Small intestine (tissue), 7 donors: Measurements from ENCODE around the gene BLTP1. TPM values are rescaled to one million over a fixed set of nuclear protein-coding genes. Genes with fewer than 3 reads are reported as not detected.

Experiments
- DNase-seq, 2 donors: peaks; one replicate each; pipeline versions ENCODE4 v3.0.0 to v3.0.0-alpha.2; 2013
- FAIRE-seq: peaks from 2 replicates; lab custom pipeline; 2012; peaks lifted over from hg19 to GRCh38; lab: Jason Lieb, UNC
- H3K27ac ChIP-seq, 3 donors: one replicate each; pipeline ENCODE4 v1.5.1; 2013; ENCODE audit warnings: low read length in 2 of 3, mild to moderate bottlenecking in 2 of 3, control low read depth in 1 of 3, inconsistent platforms in 1 of 3, low read depth in 1 of 3, moderate library complexity in 1 of 3
- H3K27me3 ChIP-seq, 3 donors: one replicate each; pipeline ENCODE4 v1.6.1; 2013; ENCODE audit warnings: low read length in 3 of 3, inconsistent platforms in 1 of 3; ENCODE audit not compliant: control insufficient read depth in 3 of 3, insufficient read depth in 3 of 3
- H3K36me3 ChIP-seq, 3 donors: one replicate each; pipeline ENCODE4 v1.6.1; 2013; ENCODE audit warnings: low read length in 3 of 3, inconsistent platforms in 1 of 3, low read depth in 1 of 3, mild to moderate bottlenecking in 1 of 3, moderate library complexity in 1 of 3; ENCODE audit not compliant: control insufficient read depth in 3 of 3, insufficient read depth in 2 of 3
- H3K4me1 ChIP-seq, 3 donors: one replicate each; pipeline ENCODE4 v1.6.1; 2013; ENCODE audit warnings: low read length in 2 of 3, inconsistent platforms in 1 of 3, low read depth in 1 of 3, mild to moderate bottlenecking in 1 of 3, moderate library complexity in 1 of 3; ENCODE audit not compliant: control insufficient read depth in 3 of 3, insufficient read depth in 2 of 3
- H3K4me3 ChIP-seq, 3 donors: one replicate each; pipeline ENCODE4 v1.5.1; 2013; ENCODE audit warnings: low read length in 3 of 3, control low read depth in 1 of 3, inconsistent platforms in 1 of 3, low read depth in 1 of 3, mild to moderate bottlenecking in 1 of 3, moderate library complexity in 1 of 3
- H3K9me3 ChIP-seq, 2 donors: one replicate each; pipeline ENCODE4 v1.6.1; 2013; ENCODE audit warnings: low read depth in 1 of 2, low read length in 1 of 2; ENCODE audit not compliant: control insufficient read depth in 2 of 2, insufficient read depth in 1 of 2
- WGBS, 3 donors: extraction: QIAGEN DNeasy Blood & Tissue Kit; methylation state at CpG; one replicate each; pipeline ENCODE4 v1.1.7; 2013; 5-methylcytosine and 5-hydroxymethylcytosine counted together
- polyA plus RNA-seq, 4 donors: library from polyadenylated mRNA; stranded (reverse) in 3 of 4; unstranded in 1 of 4; fragments of 200-250 nt in 3 of 4; fragments of 120-200 nt in 1 of 4; gene quantifications; one replicate each; pipeline versions ENCODE4 v1.2.1 to v1.2.3, GENCODE V29; 2013
- donor health status: healthy with polysubstance abuse.
- donor health status: control.
- donor health status: control.
- donor health status: Bipolar disorder and iron deficiency.
- donor health status: healthy.

BLTP1 gene
- polyA plus RNA-seq, 4 donors, result 18.0 to 63.2 (median 23.0) TPM

GRCh38 chr4:122172266-122172665 is 20.1 kb downstream of the BLTP1 start:
- peak; percentile 61 for FAIRE-seq
- H3K4me3 ChIP-seq, result no peak overlapping the region
- peaks cover 0 to 4% (median 0%) of the 10 kb centered on the region in 3 donors for H3K4me1 ChIP-seq
- no peak overlapping the region for H3K27ac ChIP-seq
- DNase-seq, result no peak
- H3K9me3 ChIP-seq, result no peaks in the 10 kb centered on the region
- peaks cover 6 to 9% (median 7%) of the 10 kb centered on the region in 3 donors for H3K36me3 ChIP-seq
- H3K27me3 ChIP-seq, result no peaks in the 10 kb centered on the region
- 96 to 100% (median 97%) methylated on average over 1 of the region's 1 CpG for WGBS, 3 donors

DNA sequence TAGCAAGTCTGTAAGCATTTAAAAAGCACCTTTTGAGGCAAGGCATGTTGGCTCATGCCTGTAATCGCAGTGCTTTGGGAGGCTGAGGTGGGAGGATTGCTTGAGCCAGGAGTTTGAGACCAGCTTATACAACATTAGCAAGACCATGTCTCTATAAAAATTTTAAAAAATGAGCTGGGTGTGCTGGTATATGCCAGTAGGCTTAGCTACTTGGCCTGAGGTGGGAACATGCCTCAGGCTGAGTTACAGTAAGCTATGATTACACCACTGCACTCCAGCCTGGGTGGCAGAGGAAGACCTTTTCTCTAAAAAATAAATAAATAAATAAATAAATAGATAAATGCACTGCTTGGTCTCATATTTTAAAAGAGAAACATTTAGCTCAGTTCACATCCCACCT is 26.8 kb downstream of the BLTP1 start:
- WGBS, 3 donors, result 96 to 100% (median 100%) methylated on average over 1 of the region's 1 CpG
- Histone ChIP-seq H3K4me3 (no peak overlapping the region), H3K4me1 (no peaks in the 10 kb centered on the region), H3K27ac (no peak overlapping the region), H3K36me3 (peaks cover 7 to 13% (median 10%) of the 10 kb centered on the region in 3 donors), H3K9me3 (no peaks in the 10 kb centered on the region), H3K27me3 (no peaks in the 10 kb centered on the region)
- DNase-seq, result no peak
- FAIRE-seq, result no peak

DNA sequence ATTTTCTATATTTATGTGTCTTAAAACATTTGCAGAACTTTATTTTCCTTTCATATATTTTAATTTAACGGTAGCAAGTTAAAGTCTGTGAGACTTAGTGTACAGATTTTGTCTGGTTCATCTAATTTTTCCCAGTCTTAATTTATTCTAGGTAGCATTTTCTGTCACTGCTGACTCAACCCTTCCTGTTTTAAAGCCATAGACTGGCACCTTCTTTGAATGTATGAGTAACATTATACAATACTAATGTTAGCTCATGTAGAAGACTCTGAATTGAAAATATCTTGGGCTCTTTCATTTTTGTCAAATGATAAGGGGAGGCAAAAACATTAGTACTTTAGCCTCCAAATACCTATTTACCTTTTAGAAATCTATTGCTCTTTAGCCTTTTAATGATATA is 43.6 kb downstream of the BLTP1 start:
- Histone ChIP-seq H3K27ac (no peak overlapping the region), H3K4me3 (no peak overlapping the region), H3K9me3 (no peaks in the 10 kb centered on the region), H3K4me1 (no peaks in the 10 kb centered on the region), H3K27me3 (no peaks in the 10 kb centered on the region), H3K36me3 (peaks cover 0 to 8% (median 5%) of the 10 kb centered on the region in 3 donors)
- 90 to 100% (median 97%) methylated on average over 1 of the region's 1 CpG for WGBS, 3 donors
- FAIRE-seq (no peak), DNase-seq (no peak)

Other genes with a start within 250 kb of the BLTP1 start
- gene TRPC3, start 200.3 kb upstream of the BLTP1 start, polyA plus RNA-seq, result under 1 TPM in 3 of 4 donors, not detected in 1; 0.09 to 0.72 (median 0.22) TPM
- gene ADAD1, start 226.7 kb downstream of the BLTP1 start, polyA plus RNA-seq, result not detected